DND-41 (cell line): ENCODE measurements around the gene MAP7D1.

Experiments used
- ATAC-seq: fragments of 200-7000 bp; cut with Tn5 transposase; 3 replicates; pipeline ENCODE4 v1.9.1; 2021; ENCODE audit warnings: low read depth; ENCODE audit not compliant: insufficient read depth
- DNase-seq: peaks from one replicate; pipeline ENCODE4 v3.0.0-alpha.2; 2020
- H2AFZ ChIP-seq: 2 replicates; pipeline ENCODE4 v1.6.0; 2012; ENCODE audit warnings: low read depth, low read length
- H3K27ac ChIP-seq: 2 replicates; pipeline ENCODE4 v1.5.1; 2012; ENCODE audit warnings: low read length, inconsistent platforms
- H3K27me3 ChIP-seq: fragments of 200-600 bp; sonication (generic); 2 replicates; pipeline ENCODE4 v1.6.0; 2012; ENCODE audit warnings: low read length, mild to moderate bottlenecking, inconsistent platforms; ENCODE audit not compliant: insufficient read depth, poor library complexity
- H3K36me3 ChIP-seq: 2 replicates; pipeline ENCODE4 v1.5.1; 2012; ENCODE audit warnings: low read length, inconsistent platforms; ENCODE audit not compliant: insufficient read depth
- H3K4me1 ChIP-seq: 2 replicates; pipeline ENCODE4 v1.5.1; 2012; ENCODE audit warnings: mild to moderate bottlenecking, low read length; ENCODE audit not compliant: insufficient read depth
- H3K4me2 ChIP-seq: 2 replicates; pipeline ENCODE4 v1.6.0; 2012; ENCODE audit warnings: mild to moderate bottlenecking, moderate library complexity, low read length, inconsistent platforms; ENCODE audit not compliant: insufficient read depth
- H3K4me3 ChIP-seq, 2 experiments: fragments of 200-600 bp in 1 of 2; shearing (Covaris generic) in 1 of 2; 2 replicates each; pipeline ENCODE4 v1.5.1; 2012 to 2016; ENCODE audit warnings: inconsistent platforms in 2 of 2, low read length in 2 of 2, mild to moderate bottlenecking in 2 of 2, low read depth in 1 of 2, moderate library complexity in 1 of 2
- H3K79me2 ChIP-seq: 2 replicates; pipeline ENCODE4 v1.6.0; 2012; ENCODE audit warnings: low read length, inconsistent platforms; ENCODE audit not compliant: insufficient read depth
- H3K9ac ChIP-seq: 2 replicates; pipeline ENCODE4 v1.6.0; 2012; ENCODE audit warnings: low read depth, mild to moderate bottlenecking, inconsistent platforms, low read length, moderate library complexity
- H3K9me3 ChIP-seq: 2 replicates; pipeline ENCODE4 v1.5.1; 2012; ENCODE audit warnings: low read length, moderate library complexity, mild to moderate bottlenecking, inconsistent platforms; ENCODE audit not compliant: insufficient read depth, severe bottlenecking
- H4K20me1 ChIP-seq: 2 replicates; pipeline ENCODE4 v1.6.0; 2012; ENCODE audit warnings: low read length; ENCODE audit not compliant: insufficient read depth
- EZH2 ChIP-seq: IDR thresholded peaks from 3 replicates; pipeline ENCODE4 v1.6.1; 2012; ENCODE audit warnings: borderline replicate concordance, low read depth, mild to moderate bottlenecking, moderate library complexity, low read length, inconsistent platforms; ENCODE audit not compliant: severe bottlenecking
- TF ChIP-seq, protein P1 (sequence below): IDR thresholded peaks from 2 replicates; pipeline ENCODE4 v1.5.1; 2012; ENCODE audit warnings: borderline replicate concordance, low read length, moderate library complexity, mild to moderate bottlenecking; ENCODE audit not compliant: poor library complexity, severe bottlenecking; ENCODE audit errors: extremely low read depth

Gene MAP7D1

DNA sequence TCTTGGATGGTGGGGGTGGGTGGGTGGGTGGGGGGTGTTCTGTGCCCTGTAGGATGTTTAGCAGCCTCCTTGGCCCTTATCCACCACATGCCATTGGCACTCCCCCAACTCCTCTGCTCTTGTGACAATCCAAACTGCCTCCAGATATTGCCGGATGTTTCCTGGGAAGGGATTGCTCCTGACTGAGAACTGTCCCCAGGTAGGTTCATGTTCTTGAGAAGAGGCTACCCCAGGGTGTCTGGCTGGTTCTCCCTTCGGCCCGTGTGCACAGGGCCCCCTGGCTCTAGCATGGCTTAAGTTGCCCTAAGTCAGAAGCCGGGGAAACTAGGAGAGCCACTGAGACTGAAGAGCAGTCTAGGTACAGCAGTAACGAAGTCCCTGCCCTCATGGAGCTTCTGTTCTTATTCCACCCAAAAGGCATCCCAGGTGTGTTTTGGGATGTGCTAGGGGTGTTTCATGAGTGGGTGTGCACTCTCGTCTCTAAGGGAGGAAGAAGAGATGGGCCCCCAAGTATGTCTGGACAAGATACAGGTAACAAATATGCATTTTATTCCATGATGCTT is 48.5 kb downstream of the MAP7D1 start:
- Histone ChIP-seq H3K9me3 (no peaks in the 10 kb centered on the region), H4K20me1 (no peaks in the 10 kb centered on the region), H3K4me3 (no peak overlapping the region), H3K36me3 (no peaks in the 10 kb centered on the region), H3K79me2 (no peaks in the 10 kb centered on the region), H3K4me2 (no peak overlapping the region), H3K27ac (no peak overlapping the region), H3K4me1 (no peaks in the 10 kb centered on the region), H3K9ac (no peak overlapping the region), H3K27me3 (peaks cover 9% of the 10 kb centered on the region), H2AFZ (no peak overlapping the region)
- no peak for TF ChIP-seq EZH2
- TF ChIP-seq, protein P1, sequence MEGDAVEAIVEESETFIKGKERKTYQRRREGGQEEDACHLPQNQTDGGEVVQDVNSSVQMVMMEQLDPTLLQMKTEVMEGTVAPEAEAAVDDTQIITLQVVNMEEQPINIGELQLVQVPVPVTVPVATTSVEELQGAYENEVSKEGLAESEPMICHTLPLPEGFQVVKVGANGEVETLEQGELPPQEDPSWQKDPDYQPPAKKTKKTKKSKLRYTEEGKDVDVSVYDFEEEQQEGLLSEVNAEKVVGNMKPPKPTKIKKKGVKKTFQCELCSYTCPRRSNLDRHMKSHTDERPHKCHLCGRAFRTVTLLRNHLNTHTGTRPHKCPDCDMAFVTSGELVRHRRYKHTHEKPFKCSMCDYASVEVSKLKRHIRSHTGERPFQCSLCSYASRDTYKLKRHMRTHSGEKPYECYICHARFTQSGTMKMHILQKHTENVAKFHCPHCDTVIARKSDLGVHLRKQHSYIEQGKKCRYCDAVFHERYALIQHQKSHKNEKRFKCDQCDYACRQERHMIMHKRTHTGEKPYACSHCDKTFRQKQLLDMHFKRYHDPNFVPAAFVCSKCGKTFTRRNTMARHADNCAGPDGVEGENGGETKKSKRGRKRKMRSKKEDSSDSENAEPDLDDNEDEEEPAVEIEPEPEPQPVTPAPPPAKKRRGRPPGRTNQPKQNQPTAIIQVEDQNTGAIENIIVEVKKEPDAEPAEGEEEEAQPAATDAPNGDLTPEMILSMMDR = no peak
- no peak for ATAC-seq
- DNase-seq = no peak

DNA sequence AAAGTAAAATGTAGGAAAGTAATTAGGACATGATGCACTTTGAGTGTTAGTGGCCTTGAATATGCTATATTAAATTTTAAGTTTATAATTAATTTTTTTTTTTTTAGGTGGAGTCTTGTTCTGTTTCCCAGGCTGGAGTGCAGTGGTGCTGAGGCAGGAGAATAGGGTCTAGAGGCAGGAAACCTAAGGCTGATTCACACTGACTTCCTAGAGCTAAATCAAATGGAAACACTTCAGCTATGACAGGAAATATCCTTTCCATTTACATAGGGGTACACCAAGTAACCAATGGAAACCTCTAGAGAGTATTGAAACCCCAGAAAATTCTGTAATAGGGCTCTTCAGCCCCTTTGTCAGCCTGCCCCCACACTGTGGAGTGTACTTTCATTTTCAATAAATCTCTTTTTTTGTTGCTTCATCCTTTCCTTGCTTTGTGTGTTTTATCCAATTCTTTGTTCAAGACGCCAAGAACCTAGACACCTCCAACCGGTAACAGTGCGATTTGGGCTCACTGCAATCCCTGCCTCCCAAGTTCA is 50.4 kb downstream of the MAP7D1 start:
- TF ChIP-seq, protein P1 = no peak
- no peak for TF ChIP-seq EZH2

DNA sequence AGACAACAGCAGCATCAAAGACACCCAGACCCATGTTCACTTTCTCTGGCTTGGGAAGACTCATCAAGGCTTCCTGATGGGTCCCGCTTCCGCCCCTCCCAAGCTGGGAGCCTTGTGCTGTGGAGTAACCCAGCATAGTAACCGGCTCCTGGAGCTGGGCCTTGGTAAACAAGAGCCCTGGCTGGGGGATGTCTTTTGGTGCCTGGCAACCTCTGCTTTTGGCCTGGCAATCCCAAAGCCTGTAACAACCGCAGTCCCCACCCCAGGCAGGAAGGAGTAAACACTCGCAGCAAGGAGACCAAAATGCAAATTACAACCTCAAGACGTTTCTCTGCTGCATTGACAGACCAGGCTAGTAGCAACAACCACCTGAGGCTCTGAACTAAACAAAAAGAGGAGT is 51.4 kb downstream of the MAP7D1 start:
- no peak overlapping the region for H3K4me3 ChIP-seq
- TF ChIP-seq EZH2 = no peak
- TF ChIP-seq, protein P1 = no peak
- H3K27me3 ChIP-seq = no peaks in the 10 kb centered on the region
- H3K4me1 ChIP-seq = no peaks in the 10 kb centered on the region
- H3K4me2 ChIP-seq = no peak overlapping the region
- H3K9ac ChIP-seq = no peak overlapping the region
- no peak overlapping the region for H2AFZ ChIP-seq
- DNase-seq (no peak), ATAC-seq (no peak)
- no peaks in the 10 kb centered on the region for H3K79me2 ChIP-seq
- no peaks in the 10 kb centered on the region for H3K36me3 ChIP-seq
- H3K9me3 ChIP-seq = no peaks in the 10 kb centered on the region
- H3K27ac ChIP-seq = no peak overlapping the region
- no peaks in the 10 kb centered on the region for H4K20me1 ChIP-seq

More for the DNA sequence above, 50.4 kb downstream of the MAP7D1 start:
- Histone ChIP-seq H3K4me1 (no peaks in the 10 kb centered on the region), H2AFZ (no peak overlapping the region), H3K9ac (no peak overlapping the region), H3K27me3 (no peaks in the 10 kb centered on the region), H3K79me2 (no peaks in the 10 kb centered on the region), H3K9me3 (no peaks in the 10 kb centered on the region), H3K36me3 (no peaks in the 10 kb centered on the region), H4K20me1 (no peaks in the 10 kb centered on the region), H3K4me3 (no peak overlapping the region), H3K27ac (no peak overlapping the region), H3K4me2 (no peak overlapping the region)
- no peak for ATAC-seq
- no peak for DNase-seq
